RPMI8226 (cell line): ENCODE measurements around the gene UQCR10.
"Not testable (repeated sequence)": the region's sequence is repeated elsewhere in the genome, so short reads cannot be mapped to it uniquely, and the experiment has no call there.

Source experiments
- DNase-seq: peaks from one replicate; pipeline ENCODE4 v3.0.0-alpha.2; 2015

The UQCR10 gene

DNA sequence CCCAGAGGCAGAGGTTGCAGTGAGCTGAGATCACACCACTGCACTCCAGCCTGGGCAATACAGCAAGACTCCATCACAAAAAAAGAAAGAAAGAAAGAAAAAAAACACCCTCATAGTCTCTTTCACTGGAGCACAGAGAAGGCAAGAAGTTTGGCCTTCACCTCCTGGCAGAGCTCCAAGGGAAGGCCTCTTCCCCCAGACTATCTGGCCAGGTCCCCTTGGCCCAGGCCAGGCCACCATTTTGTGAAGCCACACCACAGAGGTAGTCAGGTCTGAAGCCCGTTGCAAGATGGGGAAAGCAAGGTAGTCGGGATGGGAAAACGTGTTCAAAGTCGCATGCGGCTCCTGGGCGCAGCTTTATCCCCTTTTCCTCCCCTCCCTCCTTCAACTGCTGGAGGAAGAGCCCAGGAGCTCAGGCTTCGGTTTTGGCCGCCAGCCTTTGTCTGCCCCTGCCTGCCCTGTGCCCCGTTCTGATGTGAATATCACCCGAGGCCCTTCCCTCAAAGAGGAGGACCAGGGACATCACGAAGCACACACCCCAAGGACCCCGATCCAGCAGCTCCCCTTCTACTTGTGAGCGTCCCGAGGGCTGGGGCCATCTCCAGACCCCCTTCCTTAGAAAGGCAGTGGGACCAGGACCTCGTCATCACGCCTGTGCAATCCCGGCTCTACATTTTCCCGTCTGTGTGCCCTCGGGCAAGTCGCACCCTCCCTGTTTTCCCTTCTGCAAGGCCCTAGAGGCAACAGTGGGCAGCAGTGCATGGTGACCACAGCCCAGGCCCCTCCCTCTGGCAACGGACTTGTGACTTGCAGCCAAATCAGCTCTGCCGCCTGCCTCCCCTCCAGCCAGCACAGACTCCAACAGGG is 29.7 kb upstream of the UQCR10 start:
- DNase-seq, result no peak

DNA sequence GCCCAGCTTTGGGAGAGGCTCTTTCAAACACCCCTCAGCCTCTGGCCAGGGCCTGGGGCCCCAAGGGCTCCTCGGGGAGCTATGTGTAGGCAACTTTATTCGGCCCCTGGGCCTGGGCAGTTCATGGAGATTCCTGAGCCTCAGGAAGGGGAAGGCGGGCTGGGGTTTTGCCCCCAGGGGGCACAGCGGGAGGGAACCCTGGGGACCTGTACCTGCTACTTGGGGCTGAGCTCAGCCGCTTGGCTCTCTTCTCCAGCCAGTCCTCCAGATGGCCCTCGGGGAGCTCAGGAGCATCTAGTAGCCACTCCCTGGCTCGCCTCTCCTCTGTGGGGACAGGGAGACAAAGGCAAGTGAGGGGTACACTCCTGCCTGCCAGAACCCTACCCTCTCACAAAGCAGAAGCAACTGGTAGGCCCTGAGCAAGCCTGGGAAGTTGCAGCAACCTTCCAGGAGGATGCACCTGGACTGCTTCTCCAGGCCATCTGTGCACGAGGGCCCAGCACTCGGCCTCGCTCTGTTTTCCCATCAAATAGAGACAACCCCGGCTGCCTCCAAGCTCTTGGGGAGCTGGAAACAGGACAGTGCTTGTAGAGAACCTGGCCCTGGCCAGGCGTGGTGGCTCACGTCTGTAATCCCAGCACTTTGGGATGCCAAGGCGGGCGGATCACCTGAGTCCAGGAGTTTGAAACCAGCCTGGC is 28.9 kb upstream of the UQCR10 start:
- DNase-seq, result no peak

DNA sequence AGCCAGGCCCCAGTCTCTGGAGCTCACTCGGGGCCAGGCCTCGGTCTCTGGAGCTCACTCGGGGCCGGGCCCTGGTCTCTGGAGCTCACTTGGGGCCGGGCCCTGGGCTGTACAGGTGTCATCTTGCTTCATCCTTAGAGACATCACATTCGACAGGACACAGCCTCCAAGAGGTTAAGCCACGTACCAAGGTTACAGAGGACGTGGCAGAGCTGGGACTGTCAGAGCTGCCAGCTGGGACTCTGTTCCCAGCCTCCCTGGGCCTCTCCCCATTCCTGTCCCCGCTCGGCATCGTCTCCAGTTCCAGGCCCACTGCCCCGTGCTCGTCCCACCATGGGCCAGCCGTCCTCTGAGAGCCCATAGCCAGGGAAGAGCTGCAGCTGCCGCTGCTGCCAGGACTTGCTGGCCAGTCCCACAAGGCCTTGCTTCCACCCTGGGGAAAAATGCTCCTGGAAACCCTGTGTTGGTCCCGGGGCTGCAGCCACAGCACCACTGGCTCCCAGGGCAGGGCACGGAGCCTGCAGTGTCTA is 27.8 kb upstream of the UQCR10 start:
- no peak for DNase-seq

- DNase-seq, result no peak
Observed at GRCh38 chr22:29740216-29740615, 27.0 kb upstream of the UQCR10 start.

GRCh38 chr22:29741926-29742325 is 25.2 kb upstream of the UQCR10 start:
- DNase-seq, result no peak

DNA sequence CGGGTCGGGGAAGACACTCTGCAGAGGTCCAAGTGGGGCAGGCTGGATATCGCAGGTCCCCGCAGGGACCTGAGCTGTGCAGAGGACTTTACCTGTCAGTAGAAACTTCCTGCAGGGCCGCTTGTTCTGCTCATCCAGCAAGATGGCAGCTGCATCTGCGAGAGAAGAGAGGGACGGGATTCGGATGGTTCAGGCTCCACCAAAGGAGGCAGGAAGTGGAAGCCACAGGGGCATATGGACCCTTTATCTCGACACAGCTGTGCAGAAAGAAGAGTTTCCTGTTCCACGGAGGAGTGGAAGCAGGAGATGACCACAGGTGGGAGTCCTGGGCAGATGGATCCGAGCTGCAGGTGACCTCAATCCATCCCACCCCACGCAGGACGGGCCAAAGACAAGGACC is 24.8 kb upstream of the UQCR10 start:
- no peak for DNase-seq

DNA sequence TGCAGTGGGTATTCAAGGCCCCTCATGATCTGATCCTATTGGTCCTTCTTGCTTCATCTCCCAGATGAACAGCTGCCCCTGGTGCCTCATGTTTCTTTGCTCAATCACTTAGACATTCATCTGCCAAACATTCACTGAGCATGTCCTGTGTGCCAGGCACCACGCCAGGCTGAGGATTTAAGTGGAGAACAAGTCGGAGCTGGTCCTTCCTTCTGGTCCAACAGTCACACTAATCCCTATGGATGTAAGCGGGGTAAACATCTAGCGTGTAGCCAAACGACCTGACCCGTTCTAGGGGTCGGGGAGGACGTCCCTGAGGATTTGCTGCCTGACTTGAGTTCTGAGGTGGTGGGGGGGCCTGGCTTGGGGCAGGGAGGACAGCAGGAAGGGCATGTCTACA is 22.3 kb upstream of the UQCR10 start:
- DNase-seq, result no peak

DNA sequence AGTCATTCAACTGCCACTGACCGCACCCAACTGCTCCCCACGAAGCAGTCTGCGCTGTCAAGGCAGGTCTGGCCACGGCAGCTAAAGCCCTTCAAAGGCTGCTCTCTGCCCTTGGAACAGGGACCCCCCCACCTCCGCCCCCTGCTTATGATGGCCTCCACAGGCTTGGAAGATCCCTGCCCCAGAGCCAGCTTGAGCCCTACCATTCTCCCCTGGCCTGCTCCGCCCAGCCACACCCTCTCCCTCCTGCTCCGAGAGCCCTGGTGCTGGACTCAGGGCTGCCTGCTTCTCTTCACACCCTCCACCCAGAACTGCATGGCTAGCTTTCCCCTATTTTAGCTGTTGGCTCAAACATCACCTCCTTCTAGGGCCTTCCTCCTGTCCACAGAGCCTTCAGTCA is 19.3 kb upstream of the UQCR10 start:
- no peak for DNase-seq

GRCh38 chr22:29748248-29748893 is 18.8 kb upstream of the UQCR10 start:
- no peak for DNase-seq

DNA sequence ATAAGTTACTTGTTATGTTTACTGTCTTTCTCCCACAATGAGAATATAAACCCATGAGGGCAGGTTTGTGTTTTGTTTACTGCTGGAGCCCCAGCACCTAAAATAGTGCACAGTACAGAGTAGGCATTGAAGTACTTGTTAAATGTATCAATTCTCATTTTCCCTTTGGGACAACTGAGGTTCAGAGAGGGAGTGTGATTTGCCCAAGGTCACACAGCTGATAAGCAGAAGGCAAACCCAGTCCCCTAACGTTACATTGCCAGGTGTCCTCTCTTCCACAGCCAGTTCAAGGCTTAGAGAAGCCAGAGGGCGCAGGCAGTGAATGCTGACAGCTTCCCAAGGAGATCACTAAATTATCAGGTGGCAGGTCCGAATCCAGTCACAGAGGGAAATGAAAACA is 17.1 kb upstream of the UQCR10 start:
- no peak for DNase-seq

GRCh38 chr22:29750559-29751538 is 16.3 kb upstream of the UQCR10 start:
- DNase-seq, result no peak

GRCh38 chr22:29751669-29752068 is 15.5 kb upstream of the UQCR10 start:
- no peak for DNase-seq

GRCh38 chr22:29753808-29754657 is 13.1 kb upstream of the UQCR10 start:
- DNase-seq, result no peak

DNA sequence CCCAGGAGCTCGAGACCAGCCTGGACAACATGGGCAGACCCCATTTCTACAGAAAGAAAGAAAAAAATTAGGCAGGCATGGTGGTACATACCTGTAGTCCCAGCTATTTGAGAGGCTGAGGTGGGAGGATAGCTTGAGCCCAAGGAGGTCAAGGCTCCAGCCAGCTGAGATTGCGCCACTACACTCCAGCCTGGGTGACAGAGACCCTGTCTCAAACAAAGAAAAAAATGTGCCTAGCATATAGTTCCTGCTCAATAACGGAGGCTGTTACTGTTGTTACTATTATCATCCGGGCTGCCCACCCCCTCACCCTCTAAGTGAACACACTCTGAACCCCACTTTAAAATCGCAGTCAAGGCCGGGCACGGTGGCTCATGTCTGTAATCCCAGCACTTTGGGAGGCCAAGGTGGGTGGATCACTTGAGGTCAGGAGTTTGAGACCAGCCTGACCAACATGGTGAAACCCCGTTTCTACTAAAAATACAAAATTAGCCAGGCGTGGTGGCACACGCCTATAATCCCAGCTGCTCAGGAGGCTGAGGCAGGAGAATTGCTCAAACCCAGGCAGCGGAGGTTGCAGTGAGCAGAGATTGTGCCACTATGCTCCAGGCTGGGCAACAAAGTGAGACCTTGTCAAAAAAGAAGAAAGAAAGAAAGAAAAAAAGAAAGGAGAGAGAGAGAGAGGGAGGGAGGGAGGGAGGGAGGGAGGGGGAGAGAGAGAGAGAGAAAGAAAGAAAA is 12.3 kb upstream of the UQCR10 start:
- DNase-seq, result not testable (repeated sequence)

GRCh38 chr22:29755889-29756288 is 11.3 kb upstream of the UQCR10 start:
- no peak for DNase-seq

GRCh38 chr22:29756341-29756740 is 10.8 kb upstream of the UQCR10 start:
- no peak for DNase-seq

DNA sequence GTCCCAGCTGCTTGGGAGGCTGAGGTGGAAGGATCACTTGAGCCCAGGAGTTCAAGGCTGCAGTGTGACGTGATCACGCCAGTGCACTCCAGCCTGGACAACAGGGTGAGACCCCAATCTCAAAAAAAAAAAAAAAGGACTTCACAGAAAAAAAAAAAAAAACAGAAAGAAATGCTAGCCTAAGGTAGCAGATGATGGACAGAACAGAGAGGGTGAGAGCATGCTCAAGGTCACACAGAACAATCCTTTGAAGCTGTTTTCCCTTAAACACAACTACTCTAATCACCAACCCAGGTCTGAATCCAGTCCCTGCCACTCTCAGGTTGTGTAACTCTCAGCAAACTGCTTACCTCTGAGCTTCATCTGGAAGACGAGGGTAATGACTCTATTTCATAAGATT is 10.1 kb upstream of the UQCR10 start:
- DNase-seq, result no peak

- DNase-seq, result no peak
Observed at GRCh38 chr22:29758068-29758622, 9.0 kb upstream of the UQCR10 start.

DNA sequence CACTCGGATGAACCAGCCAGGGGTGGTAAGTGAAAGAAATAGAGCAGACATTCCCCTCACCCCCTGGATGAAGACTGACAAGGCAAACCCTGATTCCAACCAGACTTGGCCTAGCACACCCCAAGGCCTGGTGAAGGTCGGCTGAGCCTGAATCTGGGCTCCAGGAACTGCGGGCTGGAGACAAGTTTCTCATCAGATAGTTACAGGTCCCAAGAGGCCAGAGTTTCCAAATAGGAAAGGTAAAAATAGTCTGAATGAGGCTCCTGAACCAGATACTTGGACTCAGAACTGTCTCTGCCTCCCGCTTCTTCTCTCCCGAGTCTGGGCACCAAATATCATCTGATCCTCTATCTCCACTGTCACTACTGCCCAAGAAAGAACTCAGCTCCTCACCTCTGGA is 8.2 kb upstream of the UQCR10 start:
- DNase-seq, result no peak

GRCh38 chr22:29762263-29762662 is 4.9 kb upstream of the UQCR10 start:
- DNase-seq, result no peak
